Limb (tissue), 2 donors: ENCODE data around the gene PACSIN2.

ENCODE experiments used
- DNase-seq, 2 donors: peaks; one replicate each; pipeline ENCODE4 v3.0.0-alpha.2; 2016; ENCODE audit errors: extremely low spot score in 2 of 2

PACSIN2 gene

DNA sequence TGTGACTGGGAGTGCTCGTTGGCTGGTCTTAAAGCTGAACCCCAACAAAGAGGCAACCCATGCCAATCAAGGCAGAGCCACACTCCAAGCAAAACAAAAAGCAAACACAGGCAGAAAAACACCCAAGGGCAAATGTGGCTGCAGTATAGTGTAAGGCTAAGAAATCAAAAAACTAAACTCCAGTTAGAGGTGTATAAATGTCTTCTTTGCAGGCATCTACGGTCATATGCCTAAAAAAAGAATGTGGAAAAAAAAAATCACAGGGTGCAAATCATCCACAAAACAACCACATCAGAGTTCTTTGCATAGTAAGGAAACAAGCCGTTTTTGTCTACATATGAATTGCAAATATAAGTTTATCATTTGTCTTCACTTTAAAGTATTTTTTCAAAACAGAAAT, 185.6 kb downstream of the PACSIN2 start:
- DNase-seq: no peak

- DNase-seq: no peak
Measured at GRCh38 chr22:42825796-42826195, 189.2 kb downstream of the PACSIN2 start.

GRCh38 chr22:42821386-42821785, 193.6 kb downstream of the PACSIN2 start:
- DNase-seq: no peak

GRCh38 chr22:42820045-42820763, 194.7 kb downstream of the PACSIN2 start:
- peak in 1 of 2 donors; percentile 40 for DNase-seq
